ENCODE data around the gene SPTB. TPM values are rescaled to one million over a fixed set of nuclear protein-coding genes. Genes with fewer than 3 reads are reported as not detected.

Gene SPTB
- polyA plus RNA-seq, 1 experiment: 0.01 TPM

- ChIA-PET POLR2A (no interaction called here), CTCF (interaction anchor here (0.6 to 5.7 kb wide), 65 partner anchors 9 to 588 kb away, joined by 3 to 159 read pairs (median 4); partner anchors contain the start of genes CHURC1 and SPTB)
- H3K27ac ChIP-seq (ENCODE audit: low read depth, low read length): no peak overlapping the region
- DNase-seq (ENCODE audit: low read depth, low spot score): peak; percentile 34
- H3K27me3 ChIP-seq (ENCODE audit: control insufficient read depth, insufficient read depth, low read length): peaks cover 19% of the 10 kb centered on the region
- H3K9me3 ChIP-seq (ENCODE audit: control insufficient read depth, insufficient read depth, low read length): no peaks in the 10 kb centered on the region
- H3K4me3 ChIP-seq (ENCODE audit: low read depth, low read length): no peak overlapping the region
- TF ChIP-seq CTCF (IDR thresholded peaks at IDR 0.05; ENCODE audit: low read depth, low read length): peak; percentile 55
Measured at GRCh38 chr14:64891839-64892375, 12.2 kb upstream of the SPTB start.

GRCh38 chr14:64891173-64891838 is 11.6 kb upstream of the SPTB start:
- CTCF ChIA-PET: interaction anchor here (0.6 to 5.7 kb wide), 60 partner anchors 10 to 587 kb away, joined by 3 to 159 read pairs (median 5); partner anchors contain the start of gene SPTB
- POLR2A ChIA-PET: no interaction called here
- Histone ChIP-seq H3K27ac (ENCODE audit: low read depth, low read length) (no peak overlapping the region), H3K27me3 (ENCODE audit: control insufficient read depth, insufficient read depth, low read length) (peaks cover 20% of the 10 kb centered on the region), H3K9me3 (ENCODE audit: control insufficient read depth, insufficient read depth, low read length) (no peaks in the 10 kb centered on the region), H3K4me3 (ENCODE audit: low read depth, low read length) (no peak overlapping the region)
- no peak for TF ChIP-seq CTCF (IDR thresholded peaks at IDR 0.05; ENCODE audit: low read depth, low read length)
- DNase-seq (ENCODE audit: low read depth, low spot score): no peak

GRCh38 chr14:64889352-64889751 is 9.6 kb upstream of the SPTB start:
- Histone ChIP-seq H3K4me3 (ENCODE audit: low read depth, low read length) (no peak overlapping the region), H3K27me3 (ENCODE audit: control insufficient read depth, insufficient read depth, low read length) (peaks cover 29% of the 10 kb centered on the region), H3K9me3 (ENCODE audit: control insufficient read depth, insufficient read depth, low read length) (no peaks in the 10 kb centered on the region), H3K27ac (ENCODE audit: low read depth, low read length) (no peak overlapping the region)
- no peak for DNase-seq (ENCODE audit: low read depth, low spot score)
- ChIA-PET CTCF (interaction anchor here (0.6 to 5.7 kb wide), 6 partner anchors 22 to 384 kb away, joined by 3 to 159 read pairs (median 31); no protein-coding TSS in a partner anchor), POLR2A (no interaction called here)
- no peak for TF ChIP-seq CTCF (IDR thresholded peaks at IDR 0.05; ENCODE audit: low read depth, low read length)

GRCh38 chr14:64885559-64885958 is 5.9 kb upstream of the SPTB start:
- DNase-seq (ENCODE audit: low read depth, low spot score): no peak
- peaks cover 53% of the 10 kb centered on the region for H3K27me3 ChIP-seq (ENCODE audit: control insufficient read depth, insufficient read depth, low read length)
- ChIA-PET POLR2A (no interaction called here), CTCF (interaction anchor here (1.7 kb wide), 1 partner anchor 213 kb away, joined by 4 read pairs; no protein-coding TSS in a partner anchor)
- TF ChIP-seq CTCF (IDR thresholded peaks at IDR 0.05; ENCODE audit: low read depth, low read length): no peak
- H3K4me3 ChIP-seq (ENCODE audit: low read depth, low read length): no peak overlapping the region
- H3K27ac ChIP-seq (ENCODE audit: low read depth, low read length): no peak overlapping the region
- H3K9me3 ChIP-seq (ENCODE audit: control insufficient read depth, insufficient read depth, low read length): no peaks in the 10 kb centered on the region

All from AG04450 (cell line).